ENCODE measurements around the gene PITX1.

DNA sequence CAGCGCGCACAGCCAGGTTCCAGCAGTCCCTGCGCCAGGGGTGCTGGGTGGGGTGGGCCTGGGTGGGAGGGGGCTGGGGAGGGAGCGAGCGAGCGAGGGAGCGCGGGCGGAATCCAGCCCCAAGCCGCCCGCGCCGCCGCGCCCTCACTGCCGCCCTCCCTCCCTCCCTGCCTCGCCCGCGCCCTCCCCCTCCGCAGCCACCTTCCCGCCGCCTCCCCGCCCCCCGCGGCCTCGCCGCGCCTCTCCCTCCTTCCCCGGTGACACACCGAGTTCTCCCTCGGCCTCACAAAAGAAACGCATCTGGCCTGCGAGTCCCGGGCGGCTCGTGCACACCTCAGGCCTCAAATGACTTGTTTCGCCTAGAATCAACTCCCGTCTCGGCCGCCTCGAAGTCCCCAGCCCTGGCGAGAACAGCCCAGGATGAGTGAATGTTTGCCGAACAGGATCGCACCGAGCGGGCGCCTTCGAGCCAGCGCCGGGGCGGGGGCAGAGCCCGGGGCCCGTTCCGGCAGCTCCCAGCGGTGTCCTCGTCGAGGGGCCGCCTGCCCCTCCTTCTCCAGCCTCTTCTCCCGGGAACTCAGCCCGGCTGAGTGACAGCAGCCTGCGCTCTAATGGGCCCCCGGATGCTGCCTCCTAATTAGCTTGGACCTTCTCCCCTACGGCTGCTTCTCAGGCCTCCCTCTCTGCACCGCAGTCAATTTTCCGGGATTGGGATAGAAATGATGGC, 371 bp upstream of the PITX1 start:
- TF ChIP-seq, protein P1, sequence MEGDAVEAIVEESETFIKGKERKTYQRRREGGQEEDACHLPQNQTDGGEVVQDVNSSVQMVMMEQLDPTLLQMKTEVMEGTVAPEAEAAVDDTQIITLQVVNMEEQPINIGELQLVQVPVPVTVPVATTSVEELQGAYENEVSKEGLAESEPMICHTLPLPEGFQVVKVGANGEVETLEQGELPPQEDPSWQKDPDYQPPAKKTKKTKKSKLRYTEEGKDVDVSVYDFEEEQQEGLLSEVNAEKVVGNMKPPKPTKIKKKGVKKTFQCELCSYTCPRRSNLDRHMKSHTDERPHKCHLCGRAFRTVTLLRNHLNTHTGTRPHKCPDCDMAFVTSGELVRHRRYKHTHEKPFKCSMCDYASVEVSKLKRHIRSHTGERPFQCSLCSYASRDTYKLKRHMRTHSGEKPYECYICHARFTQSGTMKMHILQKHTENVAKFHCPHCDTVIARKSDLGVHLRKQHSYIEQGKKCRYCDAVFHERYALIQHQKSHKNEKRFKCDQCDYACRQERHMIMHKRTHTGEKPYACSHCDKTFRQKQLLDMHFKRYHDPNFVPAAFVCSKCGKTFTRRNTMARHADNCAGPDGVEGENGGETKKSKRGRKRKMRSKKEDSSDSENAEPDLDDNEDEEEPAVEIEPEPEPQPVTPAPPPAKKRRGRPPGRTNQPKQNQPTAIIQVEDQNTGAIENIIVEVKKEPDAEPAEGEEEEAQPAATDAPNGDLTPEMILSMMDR (IDR thresholded peaks at IDR 0.05; ENCODE audit: low read length): no peak
- no peak for TF ChIP-seq EZH2 (IDR thresholded peaks at IDR 0.05; ENCODE audit: borderline replicate concordance, low read length)
